HG03097 (cell line): ENCODE results near the gene LRRC41.

Experiments used
- ATAC-seq: cut with Tn5 transposase; IDR thresholded peaks from one replicate; pipeline ENCODE4 v1.9.1; 2021; ENCODE audit not compliant: unreplicated experiment, low FRiP score

LRRC41 gene

DNA sequence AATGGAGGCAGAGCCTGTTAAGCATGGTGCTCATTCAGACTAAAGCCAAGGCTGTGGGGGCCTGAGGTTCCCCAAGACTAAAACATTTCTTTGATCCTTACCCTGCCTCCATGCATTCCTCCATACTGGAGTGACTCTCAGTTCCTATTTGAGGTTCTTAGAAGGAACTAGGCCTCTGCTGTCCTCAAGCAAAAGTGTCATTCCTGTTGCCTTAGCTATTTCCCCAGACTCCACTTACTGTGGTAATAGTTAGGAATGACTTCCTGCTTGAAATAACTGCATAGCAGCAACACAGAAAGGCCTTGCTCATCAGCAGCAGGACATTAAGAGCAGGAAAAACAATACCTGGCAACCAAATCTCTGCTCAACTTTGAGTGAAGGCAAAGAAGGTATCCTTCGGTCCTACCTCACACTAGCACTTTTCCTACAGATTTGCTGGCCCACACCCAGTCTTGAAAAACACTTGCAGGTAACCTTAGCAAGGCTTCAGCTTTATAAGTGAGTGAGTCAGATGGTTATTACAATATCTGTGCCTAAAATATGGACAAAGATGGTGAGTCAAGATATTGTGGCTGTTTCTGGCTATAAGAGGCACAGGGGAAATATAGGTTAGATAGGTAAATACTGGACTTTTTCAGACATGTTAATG, 14.8 kb downstream of the LRRC41 start:
- ATAC-seq = no peak

DNA sequence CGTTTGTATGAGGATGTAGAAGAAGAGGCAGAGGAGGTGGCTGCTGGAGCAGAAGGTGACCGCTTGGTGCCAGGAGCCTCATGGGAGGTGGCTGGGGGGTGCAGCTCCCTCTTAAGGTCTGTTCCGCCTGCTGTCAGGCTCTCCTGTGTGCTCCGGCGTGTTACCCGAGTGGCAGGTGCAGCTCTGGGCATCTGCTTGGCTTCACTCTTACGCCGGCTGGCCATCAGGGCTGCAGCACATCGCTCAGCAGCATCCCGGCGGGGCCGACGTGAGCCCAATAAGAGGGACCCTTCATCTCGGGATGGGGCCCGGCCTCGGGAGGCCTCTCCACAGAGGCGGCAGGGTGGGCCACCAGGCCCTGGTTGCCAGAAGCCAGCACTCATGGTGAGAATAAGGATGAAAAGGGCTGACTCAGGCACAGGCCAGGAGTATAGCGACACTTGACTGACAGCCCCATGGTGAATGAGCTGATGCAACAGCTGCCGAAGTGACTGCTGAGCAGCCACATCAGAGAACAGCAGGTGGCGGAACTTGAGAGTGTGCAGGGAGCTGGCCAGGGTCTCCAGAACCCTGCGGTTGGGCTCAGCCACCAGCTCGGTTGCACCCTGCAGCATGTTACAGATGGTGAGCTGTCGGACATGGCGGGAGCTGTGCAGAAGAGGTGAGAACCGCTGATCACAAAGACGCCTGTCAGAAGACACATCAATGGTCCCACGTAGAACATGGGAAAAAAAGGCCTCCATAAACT, 17.5 kb downstream of the LRRC41 start:
- no peak for ATAC-seq

DNA sequence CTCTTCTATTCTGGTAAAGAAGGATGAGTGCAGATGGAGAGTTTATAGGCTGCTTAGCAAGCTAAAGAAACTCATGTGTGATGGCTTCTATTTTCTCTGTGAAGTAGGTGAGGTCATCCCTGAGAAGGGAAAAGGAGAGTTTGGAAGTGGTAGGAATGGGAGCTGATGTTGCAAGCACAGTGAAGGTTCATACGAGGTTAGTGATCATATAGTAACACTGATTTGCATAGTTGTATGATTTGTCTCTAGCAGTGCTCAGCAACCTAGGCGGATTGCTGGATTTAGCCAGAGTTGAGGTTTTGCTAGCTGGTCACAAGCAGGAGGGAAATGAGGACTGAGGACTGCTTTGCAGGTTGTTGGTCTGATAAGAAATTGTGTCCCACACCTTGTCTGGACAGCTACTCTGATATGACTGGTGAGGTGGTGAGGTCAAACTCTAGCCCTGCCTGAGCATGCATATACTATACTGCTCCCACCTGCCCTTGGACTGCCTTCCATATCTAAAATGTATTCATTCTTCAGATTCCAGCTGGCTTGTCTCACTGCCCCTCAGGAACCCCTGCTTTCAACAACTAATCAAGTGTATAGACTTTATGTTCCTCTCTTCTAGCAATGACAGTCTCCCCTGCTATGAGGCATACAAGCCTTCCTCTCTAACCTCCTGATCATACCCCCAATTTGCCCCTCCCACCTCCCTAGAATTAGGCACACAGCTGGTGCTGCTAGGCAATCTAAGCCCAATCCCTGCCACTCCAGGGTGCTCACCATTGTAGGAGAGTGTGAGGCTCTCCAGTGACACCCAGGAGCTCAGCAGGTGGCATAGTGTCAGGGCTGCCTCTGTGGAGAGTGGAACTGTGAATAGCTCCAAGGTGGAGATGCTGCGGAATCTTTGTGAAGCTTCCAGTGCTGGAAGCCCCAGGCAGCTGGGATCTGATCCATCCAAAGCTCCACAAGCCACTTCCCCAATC, 18.5 kb downstream of the LRRC41 start:
- no peak for ATAC-seq

DNA sequence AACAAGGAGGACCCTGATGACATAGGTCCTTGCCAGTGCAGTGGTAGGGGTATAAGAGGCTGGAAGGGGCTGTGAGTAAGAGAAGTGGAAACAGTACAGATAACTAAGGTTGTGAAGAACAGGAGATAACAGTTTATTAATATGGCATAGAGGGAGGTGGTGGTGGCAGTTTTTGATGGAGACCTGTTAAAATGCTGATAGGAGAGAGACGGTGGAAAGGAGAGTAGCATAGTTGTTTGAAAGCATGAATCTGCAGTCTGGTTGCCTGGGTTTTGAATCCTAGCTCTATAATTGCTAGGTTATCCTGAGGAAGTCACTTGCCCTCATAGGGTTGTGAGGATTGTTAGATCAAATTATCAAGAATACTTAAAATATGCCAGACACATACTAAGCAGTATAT, 19.4 kb downstream of the LRRC41 start:
- ATAC-seq = no peak

DNA sequence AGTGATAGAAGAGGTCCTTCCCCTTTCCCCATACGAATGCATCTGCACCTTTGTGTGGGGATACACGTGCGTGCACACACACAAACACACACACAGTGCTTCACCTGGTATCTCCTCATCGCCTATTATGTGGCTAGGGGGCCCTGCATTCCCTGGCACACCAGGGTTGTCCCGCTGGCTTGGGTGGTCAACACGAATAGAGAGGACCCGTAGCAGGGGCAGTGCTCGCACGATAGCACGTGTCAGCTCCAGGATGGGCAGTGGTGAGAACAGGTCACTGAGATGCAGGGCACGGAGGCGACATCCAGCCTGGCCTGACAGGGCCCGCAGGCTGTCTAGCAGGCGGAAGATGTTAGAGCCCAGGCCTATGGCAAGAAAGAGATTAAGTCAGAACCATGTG, 22.4 kb downstream of the LRRC41 start:
- ATAC-seq = no peak

DNA sequence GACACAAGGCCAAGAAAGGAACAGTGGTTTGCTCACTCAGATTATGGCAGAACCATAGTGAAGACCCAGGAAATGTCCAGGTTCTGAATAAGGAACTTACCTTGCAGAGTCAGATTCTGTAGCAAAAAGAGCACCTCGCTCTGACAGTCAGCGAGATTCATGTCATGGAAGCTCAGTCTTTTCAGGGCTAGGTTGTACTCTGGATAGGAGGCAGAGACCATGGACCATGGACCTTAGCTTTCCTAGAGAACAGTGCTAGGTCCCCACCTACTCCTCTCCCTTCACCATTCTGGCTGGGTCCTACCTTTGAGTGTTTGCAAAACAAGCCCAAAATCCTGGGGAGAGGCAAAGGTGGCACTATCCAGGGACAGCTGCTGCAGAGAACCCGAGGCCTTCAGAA, 23.3 kb downstream of the LRRC41 start:
- no peak for ATAC-seq

DNA sequence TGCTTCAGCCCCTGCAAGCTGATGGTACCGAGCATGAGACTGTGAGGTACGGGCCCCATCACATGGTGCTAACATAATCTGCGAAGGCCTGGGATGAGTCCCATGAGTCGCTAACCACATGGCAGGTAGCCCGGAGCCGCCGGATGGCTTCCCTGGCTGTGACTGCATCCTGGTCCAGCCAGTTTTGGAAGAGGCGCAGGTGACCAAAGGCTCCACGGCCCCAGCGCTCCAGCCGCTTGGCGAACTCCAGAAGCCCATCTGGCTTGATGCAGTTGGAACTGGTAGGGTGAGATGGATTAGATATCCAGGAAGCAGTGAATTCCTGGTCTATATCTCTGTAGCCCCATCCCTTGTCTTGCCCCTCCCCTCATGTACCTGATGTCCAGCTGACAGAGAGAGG, 24.6 kb downstream of the LRRC41 start:
- ATAC-seq = no peak

DNA sequence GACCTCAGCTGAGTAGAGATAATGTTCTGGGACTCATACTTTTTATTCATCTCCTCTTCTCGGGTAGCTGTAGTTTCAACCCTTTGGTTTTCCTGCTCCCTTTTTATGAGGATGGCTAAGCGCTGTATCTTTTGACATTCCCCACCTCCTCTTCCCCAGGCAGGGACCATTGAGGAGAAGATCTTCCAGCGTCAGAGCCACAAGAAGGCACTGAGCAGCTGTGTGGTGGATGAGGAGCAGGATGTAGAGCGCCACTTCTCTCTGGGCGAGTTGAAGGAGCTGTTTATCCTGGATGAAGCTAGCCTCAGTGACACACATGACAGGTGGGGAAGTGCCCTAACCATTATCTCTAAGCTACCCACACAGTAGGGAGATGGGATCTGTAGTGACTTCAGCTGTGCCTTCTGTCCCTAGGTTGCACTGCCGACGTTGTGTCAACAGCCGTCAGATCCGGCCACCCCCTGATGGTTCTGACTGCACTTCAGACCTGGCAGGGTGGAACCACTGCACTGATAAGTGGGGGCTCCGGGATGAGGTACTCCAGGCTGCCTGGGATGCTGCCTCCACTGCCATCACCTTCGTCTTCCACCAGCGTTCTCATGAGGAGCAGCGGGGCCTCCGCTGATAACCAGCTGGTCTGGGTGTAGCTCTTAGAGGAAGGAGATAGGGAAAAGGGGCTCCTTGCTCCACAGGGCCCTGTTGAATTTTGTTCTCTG, 25.6 kb downstream of the LRRC41 start:
- no peak for ATAC-seq

DNA sequence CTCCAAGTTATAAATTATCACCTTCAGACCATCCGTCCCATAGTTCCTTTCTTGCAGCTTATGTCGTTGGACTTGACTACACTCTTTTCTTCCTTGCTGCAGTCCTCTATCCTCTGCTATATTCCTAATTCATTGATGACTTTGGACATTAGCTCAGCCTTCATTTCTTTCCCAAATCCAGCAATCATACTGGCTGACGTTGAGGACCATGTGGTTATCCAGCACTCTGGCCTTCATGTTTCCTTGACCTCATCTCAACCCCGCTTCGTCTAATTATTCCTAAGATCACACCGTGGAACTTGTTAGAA, 28.4 kb downstream of the LRRC41 start:
- no peak for ATAC-seq

DNA sequence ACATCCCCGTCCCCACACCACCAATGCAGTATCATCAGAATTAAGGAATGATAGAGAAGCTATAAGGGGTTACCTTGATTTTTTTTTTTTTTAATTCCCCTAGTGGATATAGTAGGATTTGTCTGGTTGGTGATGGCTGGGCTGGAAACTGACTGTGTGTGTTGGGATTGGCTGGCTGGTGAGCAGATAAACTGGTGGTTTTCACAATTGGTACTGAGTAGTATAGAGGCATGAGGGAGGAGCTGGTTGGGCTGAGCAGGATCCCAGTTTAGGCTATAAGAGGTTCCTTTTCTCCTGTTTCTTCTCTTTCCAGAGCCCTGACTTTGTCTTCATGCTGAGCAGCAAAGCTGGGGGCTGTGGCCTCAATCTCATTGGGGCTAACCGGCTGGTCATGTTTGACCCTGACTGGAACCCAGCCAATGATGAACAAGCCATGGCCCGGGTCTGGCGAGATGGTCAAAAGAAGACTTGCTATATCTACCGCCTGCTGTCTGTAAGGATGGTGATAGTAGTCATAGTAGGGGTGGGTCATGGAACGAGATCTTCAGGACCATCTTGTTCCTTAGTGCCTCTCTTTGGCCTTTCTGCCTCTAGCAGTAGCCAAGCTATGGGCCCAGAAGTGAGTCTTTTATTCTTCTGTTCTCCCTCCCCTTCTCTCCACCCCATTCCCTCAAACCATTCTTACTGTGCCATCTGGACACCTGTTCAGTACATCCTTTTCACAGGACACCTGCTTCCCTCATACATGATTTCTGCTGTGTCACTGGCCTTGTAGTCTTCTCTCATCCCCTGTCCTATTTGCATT, 29.0 kb downstream of the LRRC41 start:
- no peak for ATAC-seq

DNA sequence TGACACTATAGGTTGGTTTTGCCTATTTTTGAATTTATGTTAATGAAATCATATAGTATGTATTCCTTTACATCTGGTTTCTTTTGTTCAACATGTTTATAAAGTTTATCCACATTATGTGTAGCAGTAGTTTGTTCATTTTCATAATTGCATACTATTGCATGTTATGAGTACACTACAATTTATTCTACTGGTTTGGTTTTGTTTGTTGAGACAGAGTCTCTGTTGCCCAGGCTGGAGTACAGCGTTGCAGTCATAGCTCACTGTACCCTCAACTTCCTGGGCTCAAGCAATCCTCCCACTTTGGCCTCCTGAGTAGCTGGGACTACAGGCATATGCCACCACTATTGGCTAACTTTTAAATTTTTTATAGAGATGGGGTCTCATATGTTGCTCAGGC, 34.8 kb downstream of the LRRC41 start:
- no peak for ATAC-seq

DNA sequence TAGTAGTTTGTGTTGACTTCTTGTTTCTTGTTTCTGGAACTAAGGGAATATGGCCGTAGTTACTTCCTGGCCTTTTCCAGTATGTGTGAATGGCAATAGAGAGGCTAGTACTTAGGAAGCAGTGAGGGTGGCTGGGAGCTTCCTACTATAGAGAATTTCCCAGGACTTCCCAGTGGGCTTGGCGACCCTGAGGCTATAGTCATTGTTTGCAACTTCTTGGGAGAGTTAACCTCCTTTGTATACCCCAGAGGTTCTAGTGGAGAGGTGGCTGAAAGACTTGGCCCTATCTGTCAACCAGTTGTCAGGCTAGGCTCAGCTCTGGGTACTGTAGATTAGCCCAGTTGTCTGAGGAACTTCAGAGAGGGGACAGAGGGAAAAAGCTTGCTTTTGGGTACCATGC, 40.3 kb downstream of the LRRC41 start:
- no peak for ATAC-seq

DNA sequence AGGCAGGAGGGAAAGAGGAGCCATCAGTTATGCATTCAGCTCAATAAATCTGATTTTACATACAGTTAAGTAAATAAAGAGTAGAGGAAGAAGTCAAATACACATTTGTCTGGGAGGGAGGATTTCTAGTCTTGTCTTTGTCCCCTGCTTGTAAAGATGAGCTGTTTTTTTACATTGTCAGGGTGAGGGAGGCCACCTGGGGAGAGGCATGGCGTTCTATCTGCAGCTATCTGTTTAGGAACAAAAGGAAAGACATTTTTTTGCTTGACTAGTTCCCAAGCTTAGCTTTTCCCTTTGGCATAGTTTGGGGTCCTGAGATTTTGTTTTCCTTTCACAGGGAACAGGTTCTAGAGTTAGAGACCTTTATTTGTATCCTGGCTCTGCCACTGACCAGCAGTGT, 40.9 kb downstream of the LRRC41 start:
- no peak for ATAC-seq

DNA sequence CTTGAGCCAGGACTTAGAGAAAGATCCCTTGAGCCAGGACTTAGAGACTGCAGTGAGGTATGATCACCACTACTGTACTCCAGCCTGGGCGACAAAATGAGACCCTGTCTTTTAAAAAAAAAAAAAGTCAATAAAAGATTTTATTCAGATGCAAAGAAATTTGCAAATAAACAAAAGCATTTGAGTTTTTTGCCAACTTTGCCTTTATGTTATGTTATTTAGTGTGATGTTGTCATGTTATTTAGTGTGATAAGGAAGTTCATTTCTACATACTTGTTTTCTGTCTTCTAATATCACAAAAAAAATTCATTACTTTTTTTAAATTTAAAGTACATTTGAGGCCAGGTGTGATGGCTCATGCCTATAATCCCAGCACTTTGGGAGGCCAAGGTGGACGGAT, 46.9 kb downstream of the LRRC41 start:
- no peak for ATAC-seq

DNA sequence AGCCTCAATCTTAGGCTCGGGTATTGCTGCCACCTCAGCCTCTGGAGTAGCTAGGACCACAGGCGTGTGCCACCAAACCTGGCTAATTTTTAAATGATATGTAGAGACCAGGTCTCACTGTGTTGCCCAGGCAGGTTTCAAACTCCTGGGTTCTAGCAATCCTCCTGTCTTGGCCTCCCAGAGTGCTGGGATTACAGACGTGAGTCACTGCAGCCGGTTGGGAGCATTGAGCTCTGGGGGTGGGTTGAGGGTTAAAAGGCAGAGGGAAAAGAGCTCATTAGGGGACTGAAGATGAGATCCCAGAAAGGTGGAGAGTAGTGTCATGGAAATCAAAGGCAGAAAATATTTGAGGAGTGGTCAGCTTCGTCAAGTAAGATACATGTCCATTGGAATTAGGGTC, 48.7 kb downstream of the LRRC41 start:
- no peak for ATAC-seq

DNA sequence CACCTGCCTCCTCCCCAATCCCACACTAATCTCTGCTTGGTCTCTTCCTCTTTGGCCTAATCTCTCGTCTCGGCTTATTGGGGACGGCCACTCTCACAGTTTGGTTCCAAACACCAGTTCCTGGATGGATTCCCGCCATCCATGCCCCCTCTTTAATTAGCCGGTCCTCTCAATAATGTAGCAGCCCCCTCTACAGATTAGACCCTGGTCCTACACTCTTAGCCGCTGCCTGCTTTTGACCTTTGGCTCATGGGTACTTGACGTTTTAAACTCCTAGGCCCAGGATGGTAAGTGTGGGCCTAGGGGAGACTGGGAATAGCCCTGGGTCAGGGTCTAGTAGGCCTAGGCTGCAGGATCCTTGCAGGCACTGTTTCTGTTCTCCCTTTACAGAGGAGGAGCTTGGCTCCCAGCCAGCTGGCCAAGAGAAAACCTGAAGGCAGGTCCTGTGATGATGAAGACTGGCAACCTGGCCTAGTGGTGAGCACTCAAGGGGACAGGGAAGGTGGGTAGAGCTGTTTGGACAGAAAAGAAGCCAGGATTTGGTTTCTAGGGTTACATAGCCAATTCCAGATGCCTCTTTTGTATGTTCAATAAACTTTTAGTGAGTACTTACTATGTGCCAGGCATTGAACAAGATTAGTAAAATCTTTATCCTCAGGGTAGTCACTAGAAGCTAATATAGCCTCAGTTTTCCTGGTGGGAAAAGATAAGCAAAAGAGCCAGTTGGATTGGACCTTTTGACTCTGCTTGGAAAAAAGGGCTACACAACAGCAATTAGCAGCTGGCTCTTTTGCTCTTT, 55.1 kb downstream of the LRRC41 start:
- no peak for ATAC-seq

DNA sequence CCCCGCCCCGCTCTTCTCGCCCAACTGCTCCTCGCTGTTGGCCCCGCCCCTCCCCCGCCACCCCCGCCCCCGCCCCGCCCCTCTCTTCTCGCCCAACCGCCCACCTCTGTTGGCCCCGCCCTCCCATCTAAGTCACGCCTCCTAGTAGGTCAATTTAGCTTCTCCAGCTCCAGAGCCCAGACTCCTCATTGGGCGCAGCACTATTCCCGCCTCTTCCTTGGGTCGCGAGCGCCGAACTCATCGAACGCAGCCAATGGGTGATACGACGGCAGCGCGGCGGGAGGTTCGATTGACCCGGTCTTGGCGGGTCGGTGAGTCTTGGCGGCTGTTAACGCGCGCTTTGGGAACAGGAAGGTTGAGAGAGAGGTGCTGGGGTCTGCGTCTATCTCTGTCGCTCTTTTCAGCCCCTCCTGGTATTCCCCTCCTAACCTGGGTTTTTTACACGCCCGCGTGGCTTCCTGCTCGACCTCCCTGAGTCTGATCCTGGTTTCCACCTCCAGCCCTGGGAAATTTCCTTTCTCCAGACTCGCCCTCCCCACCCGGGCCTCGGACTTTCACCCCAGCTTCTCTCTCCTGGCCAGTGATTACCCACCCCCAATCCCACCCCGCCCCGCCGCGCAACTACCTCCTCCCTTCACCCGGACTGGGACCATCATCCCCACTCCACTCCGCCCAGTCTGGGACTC, 55.8 kb downstream of the LRRC41 start, which contains the start of gene RAD54L:
Gene RAD54L (plus strand): TSS at position 328 of the 686 bp plus-strand sequence. CDS start 643 bp downstream, outside the sequence.
- peak; percentile 91 for ATAC-seq
